SU-DHL-6 (cell line): ENCODE data around the gene BARD1.

Experiments
- EZH2phosphoT487 ChIP-seq: fragments of 200-600 bp; sonication (generic), shearing (Covaris generic); conservative IDR thresholded peaks from 2 replicates; pipeline ENCODE4 v1.6.1; 2018; ENCODE audit warnings: mild to moderate bottlenecking, antibody characterized with exemption, low read length, moderate library complexity, mixed read lengths
- TF ChIP-seq, protein P1 (sequence below): fragments of 200-600 bp; sonication (generic); IDR thresholded peaks from one replicate; pipeline ENCODE4 v1.5.1; 2017; ENCODE audit warnings: antibody characterized with exemption, mild to moderate bottlenecking, low read length, moderate library complexity; ENCODE audit not compliant: insufficient read depth, poor library complexity, severe bottlenecking

DNA sequence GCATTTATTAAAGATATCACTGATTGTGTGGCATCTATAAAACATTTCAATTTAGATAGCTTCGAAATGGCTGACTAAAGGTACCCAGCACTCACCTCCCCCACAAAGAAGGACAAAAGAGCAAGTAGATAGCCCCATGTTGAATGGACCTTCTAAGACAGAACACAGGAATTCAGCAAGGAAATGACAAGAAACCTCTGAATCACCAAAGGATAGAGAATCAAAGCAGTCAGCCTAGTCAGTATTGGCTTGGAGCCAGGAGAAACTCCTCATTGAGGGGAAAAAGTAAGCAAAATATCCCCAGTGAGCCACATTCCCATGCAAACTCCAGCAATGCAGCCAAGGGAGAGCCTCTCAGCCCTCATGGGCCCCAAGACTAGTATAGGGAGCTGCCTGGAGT is 113.7 kb downstream of the BARD1 start:
- TF ChIP-seq, protein P1, sequence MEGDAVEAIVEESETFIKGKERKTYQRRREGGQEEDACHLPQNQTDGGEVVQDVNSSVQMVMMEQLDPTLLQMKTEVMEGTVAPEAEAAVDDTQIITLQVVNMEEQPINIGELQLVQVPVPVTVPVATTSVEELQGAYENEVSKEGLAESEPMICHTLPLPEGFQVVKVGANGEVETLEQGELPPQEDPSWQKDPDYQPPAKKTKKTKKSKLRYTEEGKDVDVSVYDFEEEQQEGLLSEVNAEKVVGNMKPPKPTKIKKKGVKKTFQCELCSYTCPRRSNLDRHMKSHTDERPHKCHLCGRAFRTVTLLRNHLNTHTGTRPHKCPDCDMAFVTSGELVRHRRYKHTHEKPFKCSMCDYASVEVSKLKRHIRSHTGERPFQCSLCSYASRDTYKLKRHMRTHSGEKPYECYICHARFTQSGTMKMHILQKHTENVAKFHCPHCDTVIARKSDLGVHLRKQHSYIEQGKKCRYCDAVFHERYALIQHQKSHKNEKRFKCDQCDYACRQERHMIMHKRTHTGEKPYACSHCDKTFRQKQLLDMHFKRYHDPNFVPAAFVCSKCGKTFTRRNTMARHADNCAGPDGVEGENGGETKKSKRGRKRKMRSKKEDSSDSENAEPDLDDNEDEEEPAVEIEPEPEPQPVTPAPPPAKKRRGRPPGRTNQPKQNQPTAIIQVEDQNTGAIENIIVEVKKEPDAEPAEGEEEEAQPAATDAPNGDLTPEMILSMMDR = no peak
- no peak for TF ChIP-seq EZH2phosphoT487
